ENCODE data around the gene SYTL5. TPM values are rescaled to one million over a fixed set of nuclear protein-coding genes. Genes with fewer than 3 reads are reported as not detected.
A peak's percentile ranks its signal among the peaks of the same experiment; 100 is the strongest.

The SYTL5 gene
- total RNA-seq, 1 experiment from 2014 or later = 0.26 TPM

GRCh38 chrX:38048886-38049285, 42.5 kb downstream of the SYTL5 start:
- no peak for DNase-seq (ENCODE audit: low read depth in 1 of 2, low spot score in 2 of 2)
- Histone ChIP-seq H3K36me3 (no peaks in the 10 kb centered on the region), H3K27me3 (replicated peaks) (no peaks in the 10 kb centered on the region), H3K4me1 (replicated peaks) (peaks cover 17% of the 10 kb centered on the region), H3K4me3 (no peak overlapping the region), H3K27ac (no peak overlapping the region), H3K9me3 (replicated peaks) (no peaks in the 10 kb centered on the region)

GRCh38 chrX:38050806-38051205, 44.5 kb downstream of the SYTL5 start:
- Histone ChIP-seq H3K27ac (no peak overlapping the region), H3K27me3 (replicated peaks) (no peaks in the 10 kb centered on the region), H3K9me3 (replicated peaks) (no peaks in the 10 kb centered on the region), H3K4me1 (replicated peaks) (peaks cover 31% of the 10 kb centered on the region), H3K36me3 (no peaks in the 10 kb centered on the region), H3K4me3 (no peak overlapping the region)
- no peak for DNase-seq (ENCODE audit: low read depth in 1 of 2, low spot score in 2 of 2)

GRCh38 chrX:38052096-38052495, 45.7 kb downstream of the SYTL5 start:
- H3K4me3 ChIP-seq = no peak overlapping the region
- no peaks in the 10 kb centered on the region for H3K9me3 ChIP-seq (replicated peaks)
- peak overlapping the region; percentile 63 for H3K27ac ChIP-seq
- peaks cover 31% of the 10 kb centered on the region for H3K4me1 ChIP-seq (replicated peaks)
- DNase-seq (ENCODE audit: low read depth in 1 of 2, low spot score in 2 of 2) = peak; percentile 49 to 68
- H3K36me3 ChIP-seq = no peaks in the 10 kb centered on the region
- H3K27me3 ChIP-seq (replicated peaks) = no peaks in the 10 kb centered on the region

- H3K4me3 ChIP-seq = no peak overlapping the region
- peaks cover 38% of the 10 kb centered on the region for H3K4me1 ChIP-seq (replicated peaks)
- no peaks in the 10 kb centered on the region for H3K27me3 ChIP-seq (replicated peaks)
- peak overlapping the region; percentile 43 for H3K27ac ChIP-seq
- H3K9me3 ChIP-seq (replicated peaks) = no peaks in the 10 kb centered on the region
- DNase-seq (ENCODE audit: low read depth in 1 of 2, low spot score in 2 of 2) = peak in 1 of 2 experiments; percentile 38
- no peaks in the 10 kb centered on the region for H3K36me3 ChIP-seq
Observed at GRCh38 chrX:38055170-38055847, 49.0 kb downstream of the SYTL5 start.

GRCh38 chrX:38060331-38060878, 54.1 kb downstream of the SYTL5 start:
- DNase-seq (ENCODE audit: low read depth in 1 of 2, low spot score in 2 of 2) = peak in 1 of 2 experiments; percentile 43
- Histone ChIP-seq H3K4me1 (replicated peaks) (peaks cover 27% of the 10 kb centered on the region), H3K4me3 (no peak overlapping the region), H3K9me3 (replicated peaks) (no peaks in the 10 kb centered on the region), H3K27me3 (replicated peaks) (no peaks in the 10 kb centered on the region), H3K36me3 (no peaks in the 10 kb centered on the region), H3K27ac (peak overlapping the region; percentile 57)

- H3K27me3 ChIP-seq (replicated peaks) = no peaks in the 10 kb centered on the region
- H3K4me3 ChIP-seq = no peak overlapping the region
- H3K27ac ChIP-seq = peak overlapping the region; percentile 57
- H3K36me3 ChIP-seq = no peaks in the 10 kb centered on the region
- no peaks in the 10 kb centered on the region for H3K9me3 ChIP-seq (replicated peaks)
- DNase-seq (ENCODE audit: low read depth in 1 of 2, low spot score in 2 of 2) = peak in 1 of 2 experiments; percentile 64
- peaks cover 24% of the 10 kb centered on the region for H3K4me1 ChIP-seq (replicated peaks)
Observed at GRCh38 chrX:38061335-38061734, 55.0 kb downstream of the SYTL5 start.

GRCh38 chrX:38066934-38067333, 60.6 kb downstream of the SYTL5 start:
- Histone ChIP-seq H3K27me3 (replicated peaks) (no peaks in the 10 kb centered on the region), H3K27ac (no peak overlapping the region), H3K9me3 (replicated peaks) (no peaks in the 10 kb centered on the region), H3K36me3 (no peaks in the 10 kb centered on the region), H3K4me1 (replicated peaks) (peaks cover 1% of the 10 kb centered on the region), H3K4me3 (no peak overlapping the region)
- DNase-seq (ENCODE audit: low read depth in 1 of 2, low spot score in 2 of 2) = no peak

- Histone ChIP-seq H3K4me1 (replicated peaks) (no peaks in the 10 kb centered on the region), H3K36me3 (no peaks in the 10 kb centered on the region), H3K4me3 (no peak overlapping the region), H3K9me3 (replicated peaks) (no peaks in the 10 kb centered on the region), H3K27me3 (replicated peaks) (no peaks in the 10 kb centered on the region), H3K27ac (no peak overlapping the region)
- DNase-seq (ENCODE audit: low read depth in 1 of 2, low spot score in 2 of 2) = no peak
Observed at GRCh38 chrX:38069273-38069672, 62.9 kb downstream of the SYTL5 start.

- Histone ChIP-seq H3K4me1 (replicated peaks) (no peaks in the 10 kb centered on the region), H3K27me3 (replicated peaks) (no peaks in the 10 kb centered on the region), H3K4me3 (no peak overlapping the region), H3K9me3 (replicated peaks) (no peaks in the 10 kb centered on the region), H3K27ac (no peak overlapping the region), H3K36me3 (no peaks in the 10 kb centered on the region)
- no peak for DNase-seq (ENCODE audit: low read depth in 1 of 2, low spot score in 2 of 2)
Observed at GRCh38 chrX:38069991-38070390, 63.6 kb downstream of the SYTL5 start.

- Histone ChIP-seq H3K27me3 (replicated peaks) (no peaks in the 10 kb centered on the region), H3K4me3 (no peak overlapping the region), H3K36me3 (no peaks in the 10 kb centered on the region), H3K9me3 (replicated peaks) (no peaks in the 10 kb centered on the region), H3K27ac (no peak overlapping the region), H3K4me1 (replicated peaks) (no peaks in the 10 kb centered on the region)
- DNase-seq (ENCODE audit: low read depth in 1 of 2, low spot score in 2 of 2) = no peak
Observed at GRCh38 chrX:38079463-38079862, 73.1 kb downstream of the SYTL5 start.

GRCh38 chrX:38080808-38081207, 74.5 kb downstream of the SYTL5 start:
- DNase-seq (ENCODE audit: low read depth in 1 of 2, low spot score in 2 of 2) = no peak
- Histone ChIP-seq H3K36me3 (no peaks in the 10 kb centered on the region), H3K4me3 (no peak overlapping the region), H3K4me1 (replicated peaks) (no peaks in the 10 kb centered on the region), H3K27me3 (replicated peaks) (no peaks in the 10 kb centered on the region), H3K27ac (no peak overlapping the region), H3K9me3 (replicated peaks) (no peaks in the 10 kb centered on the region)

GRCh38 chrX:38081909-38082308, 75.6 kb downstream of the SYTL5 start:
- no peak overlapping the region for H3K4me3 ChIP-seq
- no peaks in the 10 kb centered on the region for H3K4me1 ChIP-seq (replicated peaks)
- no peak overlapping the region for H3K27ac ChIP-seq
- H3K27me3 ChIP-seq (replicated peaks) = no peaks in the 10 kb centered on the region
- no peak for DNase-seq (ENCODE audit: low read depth in 1 of 2, low spot score in 2 of 2)
- no peaks in the 10 kb centered on the region for H3K36me3 ChIP-seq
- H3K9me3 ChIP-seq (replicated peaks) = no peaks in the 10 kb centered on the region

- H3K4me3 ChIP-seq = no peak overlapping the region
- H3K36me3 ChIP-seq = no peaks in the 10 kb centered on the region
- no peaks in the 10 kb centered on the region for H3K4me1 ChIP-seq (replicated peaks)
- DNase-seq (ENCODE audit: low read depth in 1 of 2, low spot score in 2 of 2) = no peak
- no peak overlapping the region for H3K27ac ChIP-seq
- no peaks in the 10 kb centered on the region for H3K9me3 ChIP-seq (replicated peaks)
- H3K27me3 ChIP-seq (replicated peaks) = no peaks in the 10 kb centered on the region
Observed at GRCh38 chrX:38082309-38082708, 76.0 kb downstream of the SYTL5 start.

- Histone ChIP-seq H3K4me3 (no peak overlapping the region), H3K36me3 (no peaks in the 10 kb centered on the region), H3K27ac (no peak overlapping the region), H3K9me3 (replicated peaks) (no peaks in the 10 kb centered on the region), H3K4me1 (replicated peaks) (no peaks in the 10 kb centered on the region), H3K27me3 (replicated peaks) (no peaks in the 10 kb centered on the region)
- no peak for DNase-seq (ENCODE audit: low read depth in 1 of 2, low spot score in 2 of 2)
Observed at GRCh38 chrX:38085813-38086212, 79.5 kb downstream of the SYTL5 start.
